ENCODE measurements around the gene FBXO34.

Gene FBXO34

DNA sequence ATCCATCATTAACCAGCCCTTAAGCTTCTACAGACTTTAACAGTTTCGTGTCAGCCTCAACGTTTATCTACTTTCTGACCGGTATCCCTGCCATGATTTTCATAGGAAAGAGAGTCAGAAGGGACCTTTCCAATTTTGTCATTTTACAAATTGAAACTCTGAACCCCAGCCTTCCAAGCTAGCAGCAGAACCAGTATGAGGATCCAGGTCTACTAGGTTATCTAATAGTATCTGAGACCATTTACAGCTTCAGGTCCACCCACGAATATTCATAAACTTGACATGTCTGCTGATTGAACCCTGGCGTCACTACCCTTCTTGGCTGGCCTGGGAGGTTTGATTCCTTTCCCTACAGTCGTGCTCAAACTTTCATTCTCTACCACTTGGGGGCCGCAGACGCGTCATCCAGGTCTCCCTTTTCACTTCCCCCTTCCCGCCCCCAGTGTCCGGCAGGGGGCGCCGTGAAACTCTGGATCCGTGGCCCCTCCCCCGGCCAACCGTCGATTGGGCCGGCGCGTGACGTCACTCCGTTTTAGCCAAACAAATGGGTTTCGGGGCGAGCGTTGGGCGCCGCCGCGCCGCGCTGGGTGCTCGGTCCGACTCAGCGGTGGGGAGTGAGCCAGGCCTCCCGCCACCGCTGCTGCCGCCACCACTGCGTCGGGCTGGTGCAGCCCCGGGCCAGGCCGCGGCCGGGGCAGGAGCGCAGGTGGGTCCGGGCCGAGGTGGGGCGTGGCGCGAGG lies at the start of gene FBXO34:
TSS of gene FBXO34 (plus strand) at position 590 of the 740 bp plus-strand sequence. CDS start 78,970 bp downstream, outside the sequence.
- DNase-seq = peak; percentile 86

DNA sequence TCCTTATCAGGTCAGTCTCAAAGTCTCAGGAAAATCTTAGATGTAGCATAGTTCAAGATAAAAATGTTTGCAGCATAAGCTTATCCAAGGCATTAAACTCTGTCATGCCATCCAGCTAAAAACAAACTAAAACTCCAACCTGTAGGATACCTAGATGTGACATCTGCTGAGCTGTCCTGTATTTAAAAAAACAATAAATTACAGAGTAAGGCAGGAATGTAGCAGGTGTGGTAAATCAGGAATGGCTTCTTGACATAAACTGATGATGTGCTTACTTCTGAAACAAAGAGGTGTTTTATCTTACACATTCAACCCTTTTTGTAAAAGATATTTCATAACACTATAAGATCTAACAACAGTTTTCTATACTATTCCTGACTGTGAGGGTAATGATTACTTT lies 49.3 kb upstream of the FBXO34 start:
- no peak for DNase-seq

GRCh38 chr14:55223364-55223763 lies 47.9 kb upstream of the FBXO34 start:
- DNase-seq = no peak

GRCh38 chr14:55228261-55228660 lies 43.0 kb upstream of the FBXO34 start:
- no peak for DNase-seq

GRCh38 chr14:55233591-55233990 lies 37.6 kb upstream of the FBXO34 start:
- DNase-seq = no peak

GRCh38 chr14:55238019-55238680 lies 33.1 kb upstream of the FBXO34 start:
- no peak for DNase-seq

- DNase-seq = no peak
Measured at GRCh38 chr14:55239320-55239719, 31.9 kb upstream of the FBXO34 start.

- DNase-seq = no peak
Measured at GRCh38 chr14:55240526-55241178, 30.6 kb upstream of the FBXO34 start.

DNA sequence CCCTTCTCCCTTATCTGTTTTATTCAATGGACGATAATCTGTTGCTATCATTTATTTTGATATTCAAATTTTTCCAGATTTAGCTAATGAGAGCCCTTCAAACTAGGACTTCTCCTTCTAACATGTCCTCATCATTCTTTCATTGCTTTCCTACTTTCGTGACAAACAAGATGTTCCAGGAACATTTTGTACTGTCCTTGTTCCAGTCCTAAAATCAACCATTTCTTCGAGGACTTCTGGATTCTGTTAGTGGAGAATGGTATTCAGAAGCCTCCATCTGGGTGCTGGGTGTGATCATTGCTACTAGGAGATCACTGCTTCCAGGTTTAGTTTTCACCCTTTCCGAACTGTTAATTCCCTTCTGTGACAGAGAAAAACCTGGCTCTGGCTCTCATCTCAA lies 29.5 kb upstream of the FBXO34 start:
- DNase-seq = no peak

- no peak for DNase-seq
Measured at GRCh38 chr14:55243386-55243785, 27.8 kb upstream of the FBXO34 start.

GRCh38 chr14:55243813-55244212 lies 27.4 kb upstream of the FBXO34 start:
- no peak for DNase-seq

DNA sequence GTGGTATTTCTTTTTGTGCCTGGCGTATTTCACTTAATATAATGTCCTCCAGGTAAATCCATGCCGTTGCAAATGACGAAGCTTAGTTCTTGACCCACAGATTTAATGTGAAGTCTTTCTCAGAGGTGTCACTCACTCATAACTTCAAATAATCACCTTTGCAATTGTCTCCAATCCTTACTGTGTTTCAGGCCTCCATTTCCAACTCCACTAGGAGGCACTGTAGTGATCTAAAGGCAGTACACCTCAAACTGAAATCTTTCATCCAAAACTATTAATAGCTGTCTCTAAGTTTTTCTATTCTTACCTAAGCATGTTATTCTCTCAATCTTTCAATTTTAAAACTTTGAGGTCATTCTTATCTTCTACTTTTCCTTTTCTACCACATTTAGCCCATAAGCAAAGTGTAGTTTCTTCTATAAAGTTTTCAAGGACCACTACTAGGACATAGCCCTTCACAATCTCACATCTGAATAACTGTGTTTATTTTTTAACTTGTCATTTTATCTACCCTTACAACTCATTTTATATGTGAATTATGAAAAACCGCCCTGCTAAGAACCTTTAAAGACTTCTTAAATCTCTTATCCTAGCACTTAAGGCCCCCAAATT lies 25.5 kb upstream of the FBXO34 start:
- DNase-seq = no peak

GRCh38 chr14:55248411-55248810 lies 22.8 kb upstream of the FBXO34 start:
- no peak for DNase-seq

GRCh38 chr14:55249423-55249822 lies 21.8 kb upstream of the FBXO34 start:
- no peak for DNase-seq

DNA sequence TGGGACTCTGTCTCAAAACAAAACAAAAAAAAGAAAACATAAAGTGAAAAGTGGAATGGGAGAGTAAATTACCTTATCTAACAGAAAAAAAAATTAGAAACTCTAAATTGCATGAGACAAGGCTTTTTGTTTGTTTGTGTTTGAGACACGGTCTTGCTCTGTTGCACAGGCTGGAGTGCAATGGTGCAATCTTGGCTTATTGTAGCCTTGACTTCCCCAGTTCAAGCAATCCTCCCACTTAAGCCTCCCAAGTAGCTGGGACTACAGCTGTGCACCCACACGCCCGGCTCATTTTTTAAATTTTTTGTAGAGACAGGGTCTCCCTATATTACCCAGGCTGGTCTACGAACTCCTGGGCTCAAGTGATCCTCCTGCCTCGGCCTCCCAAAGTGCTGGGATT lies 17.9 kb upstream of the FBXO34 start:
- DNase-seq = no peak

DNA sequence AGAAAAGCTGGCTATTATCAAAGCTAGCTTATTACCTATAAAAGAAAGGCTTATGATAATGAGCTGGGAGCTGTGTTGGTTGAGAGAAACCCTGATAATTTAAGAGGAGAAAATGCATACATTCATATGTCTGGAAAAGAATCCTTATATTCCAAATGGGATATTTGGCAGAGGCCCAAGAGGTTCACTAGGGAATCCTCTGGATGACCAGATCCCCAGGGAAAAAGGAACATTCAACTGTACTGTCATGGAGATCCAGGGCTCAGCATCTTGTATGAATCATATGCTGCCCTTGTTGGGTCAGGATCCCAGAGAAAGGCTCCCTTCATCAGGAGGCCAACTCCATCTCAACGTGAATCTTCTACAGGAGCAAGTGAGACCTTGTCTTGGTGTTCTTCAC lies 16.6 kb upstream of the FBXO34 start:
- DNase-seq = no peak

- DNase-seq = no peak
Measured at GRCh38 chr14:55255979-55256378, 15.2 kb upstream of the FBXO34 start.

- DNase-seq = no peak
Measured at GRCh38 chr14:55256586-55256985, 14.6 kb upstream of the FBXO34 start.

DNA sequence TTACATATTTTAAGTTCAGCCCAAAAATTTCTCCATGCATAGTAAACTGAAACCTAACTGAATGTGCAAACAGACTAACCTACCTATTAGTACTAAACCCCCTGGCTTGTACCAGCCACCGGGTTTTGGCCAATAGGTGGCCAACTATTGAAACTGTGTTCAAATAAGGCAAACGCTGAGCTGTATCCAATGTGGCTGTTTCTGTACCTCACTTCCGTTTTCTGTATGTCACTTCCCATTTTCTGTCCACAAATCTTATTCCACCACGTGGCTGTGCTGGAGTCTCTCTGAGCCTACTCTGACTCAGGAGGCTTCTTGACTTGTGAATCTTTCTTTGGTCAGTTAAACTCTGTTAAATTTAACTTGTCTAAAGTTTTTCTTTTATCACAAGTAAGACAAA lies 6.0 kb upstream of the FBXO34 start:
- no peak for DNase-seq

DNA sequence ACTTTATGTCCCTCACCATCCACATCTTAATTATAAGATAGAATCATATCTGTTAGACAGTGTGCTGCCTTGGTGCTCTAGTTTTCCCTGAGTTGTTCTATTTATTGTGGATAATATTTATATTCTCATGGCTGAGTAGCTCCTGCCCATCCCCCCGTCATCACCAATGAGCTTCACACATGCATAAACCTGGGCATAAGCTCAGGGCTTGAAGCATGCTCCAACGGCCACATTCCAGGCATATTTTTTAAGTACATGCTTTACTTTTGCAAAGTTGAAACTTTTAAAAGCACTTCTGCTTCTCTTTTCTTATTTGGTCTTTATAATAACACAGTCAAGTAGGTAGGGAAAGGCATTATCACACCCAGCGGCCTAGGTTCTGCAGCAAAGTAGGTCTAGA lies 3.4 kb upstream of the FBXO34 start:
- DNase-seq = no peak

DNA sequence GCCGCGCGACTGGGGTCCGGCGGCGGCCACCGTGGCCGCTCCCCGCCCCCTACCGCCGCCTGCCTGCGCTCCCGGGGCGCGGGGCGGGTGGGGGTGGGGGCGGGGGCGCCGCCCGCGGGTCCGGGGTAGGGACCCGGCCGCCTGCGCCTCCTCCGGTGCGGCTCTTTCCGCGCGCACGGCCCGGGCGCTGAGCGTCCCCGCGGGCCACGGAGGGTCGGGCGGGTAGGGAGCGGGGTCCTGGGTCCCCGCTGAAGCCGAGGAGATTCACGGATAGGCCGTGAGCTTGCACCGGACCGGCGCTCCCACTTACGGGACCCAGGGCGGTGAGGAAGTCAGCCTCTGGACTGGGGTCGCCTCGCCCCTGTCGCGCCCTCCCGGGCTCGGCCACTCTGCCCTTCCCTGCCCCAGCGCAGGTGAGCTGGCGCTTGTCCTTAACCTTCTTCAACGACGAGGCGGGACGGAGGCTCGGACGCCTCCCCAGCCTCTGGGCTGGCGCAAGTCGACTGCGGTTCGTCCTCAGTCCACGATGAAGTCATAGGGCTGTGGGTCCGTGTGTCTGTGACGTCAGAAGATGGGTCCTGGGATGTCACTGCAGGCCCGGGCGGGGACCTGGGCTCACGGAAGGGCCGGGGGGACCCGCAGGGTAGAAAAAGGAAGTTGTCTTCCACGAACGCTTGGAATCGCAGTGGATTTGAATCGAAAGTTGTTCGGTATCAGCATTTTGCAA lies 514 bp downstream of the FBXO34 start:
- peak; percentile 83 for DNase-seq

DNA sequence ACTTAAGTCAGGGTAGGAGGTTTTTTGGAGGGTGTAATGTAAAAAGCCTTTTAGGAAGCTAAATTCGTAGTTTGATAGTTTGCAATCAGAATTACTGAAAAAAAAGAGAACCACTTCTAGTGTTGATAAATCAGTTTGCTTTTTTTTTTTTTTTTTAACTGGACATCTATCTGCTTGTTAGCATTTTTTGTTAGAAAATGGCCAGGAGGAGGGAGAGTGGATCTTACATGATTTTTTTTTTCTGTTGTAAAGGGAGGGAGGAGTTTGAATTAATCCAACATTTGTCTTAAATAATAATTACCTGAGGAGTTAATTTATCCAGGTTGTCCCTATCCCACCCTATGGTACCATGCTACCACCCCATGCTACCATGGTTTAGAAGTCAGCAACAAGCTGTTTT lies 1.2 kb downstream of the FBXO34 start:
- DNase-seq = no peak

DNA sequence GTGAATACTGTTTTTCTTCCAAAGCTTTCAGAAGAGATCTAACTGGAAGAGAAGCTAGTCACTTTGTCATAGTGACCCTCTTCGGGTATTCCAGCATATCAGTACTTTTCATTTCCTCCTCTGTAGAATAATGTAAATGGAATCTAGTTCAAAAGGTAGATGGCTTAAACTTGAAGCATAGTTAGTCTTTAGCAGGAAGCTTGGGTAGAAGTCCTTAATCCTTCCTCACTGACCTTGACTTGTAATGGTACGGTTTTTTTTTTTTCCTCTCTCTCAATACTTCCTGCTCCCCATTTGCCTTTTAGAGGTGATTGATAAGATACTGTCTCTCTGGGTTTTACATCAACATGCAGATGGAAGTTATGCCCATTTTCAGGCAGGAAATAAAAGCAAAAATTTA lies 1.7 kb downstream of the FBXO34 start:
- no peak for DNase-seq

Data from 8988T (cell line).